Natural killer cell (primary cell): ENCODE measurements around the gene ARFGAP2. TPM values are rescaled to one million over a fixed set of nuclear protein-coding genes. Genes with fewer than 3 reads are reported as not detected.
"Not testable (repeated sequence)": the region's sequence is repeated elsewhere in the genome, so short reads cannot be mapped to it uniquely, and the experiment has no call there.

Source experiments
- ATAC-seq, 3 donors: fragments of 150-1000 bp in 2 of 3; fragments of 200-7000 bp in 1 of 3; cut with Tn5 transposase; 1 replicate in 1 of 3; 2 replicates in 2 of 3; pipeline ENCODE4 v1.10.0; 2021; ENCODE audit warnings: mild to moderate bottlenecking in 2 of 3, moderate library complexity in 2 of 3
- DNase-seq, 2 donors: peaks; one replicate each; pipeline versions ENCODE4 v3.0.0 to v3.0.0-alpha.2; 2013 to 2021; ENCODE audit warnings: mixed read lengths in 1 of 2
- H3K27ac ChIP-seq: one replicate; pipeline ENCODE4 v1.5.1; 2013; ENCODE audit warnings: mild to moderate bottlenecking, low read length
- H3K27me3 ChIP-seq: one replicate; pipeline ENCODE4 v1.6.1; 2013; ENCODE audit warnings: low read length; ENCODE audit not compliant: control insufficient read depth, insufficient read depth
- H3K36me3 ChIP-seq: one replicate; pipeline ENCODE4 v1.6.1; 2013; ENCODE audit warnings: low read length; ENCODE audit not compliant: control insufficient read depth, insufficient read depth
- H3K4me1 ChIP-seq: one replicate; pipeline ENCODE4 v1.6.1; 2013; ENCODE audit warnings: low read length; ENCODE audit not compliant: control insufficient read depth, insufficient read depth
- H3K4me3 ChIP-seq: one replicate; pipeline ENCODE4 v1.5.1; 2013; ENCODE audit warnings: low read length
- H3K9me3 ChIP-seq: one replicate; pipeline ENCODE4 v1.6.1; 2013; ENCODE audit warnings: low read length; ENCODE audit not compliant: control insufficient read depth, insufficient read depth
- H3K27ac Mint-ChIP-seq, 2 donors: one replicate each; pipeline ENCODE4 v1.8.0; 2022; ENCODE audit warnings: mild to moderate bottlenecking in 2 of 2, mixed read lengths in 2 of 2, moderate library complexity in 1 of 2
- H3K27me3 Mint-ChIP-seq, 2 donors: one replicate each; pipeline ENCODE4 v1.8.0; 2022; ENCODE audit warnings: low read depth in 2 of 2, mixed read lengths in 2 of 2
- H3K36me3 Mint-ChIP-seq: one replicate; pipeline ENCODE4 v1.8.0; 2022; ENCODE audit warnings: mixed read lengths
- H3K4me1 Mint-ChIP-seq, 2 donors: one replicate each; pipeline ENCODE4 v1.8.0; 2022; ENCODE audit warnings: mixed read lengths in 2 of 2
- H3K4me3 Mint-ChIP-seq: one replicate; pipeline ENCODE4 v1.8.0; 2022; ENCODE audit warnings: mild to moderate bottlenecking, moderate library complexity, mixed read lengths
- H3K9me3 Mint-ChIP-seq, 2 donors: one replicate each; pipeline ENCODE4 v1.8.0; 2022; ENCODE audit warnings: mixed read lengths in 2 of 2
- CTCF ChIP-seq: fragments of 200-600 bp; IDR thresholded peaks from one replicate; pipeline ENCODE4 v1.8.0; 2022; ENCODE audit warnings: antibody characterized with exemption
- WGBS: methylation state at CpG from one replicate; pipeline ENCODE4 v1.1.7; 2013; ENCODE audit warnings: missing lambda C conversion rate; ENCODE audit not compliant: insufficient coverage; 5-methylcytosine and 5-hydroxymethylcytosine counted together
- intact Hi-C: fragments of 100-400 bp; cut with micrococcal nuclease; formaldehyde crosslinking; loops from one replicate; pipeline ENCODE4 v1.14.2; 2022
- total RNA-seq, 4 donors: library from RNA; stranded (reverse); fragments of 120-200 nt in 1 of 4; gene quantifications; one replicate each; pipeline versions ENCODE4 v1.2.3 to v1.2.4, GENCODE V29; 2013 to 2022

The ARFGAP2 gene
- total RNA-seq, 3 donors from 2014 or later (not counting 1 experiment from before 2014, with no cell fraction given) = 199 to 236 (median 228) TPM

- H3K27me3 ChIP-seq = no peaks in the 10 kb centered on the region
- no peaks in the 10 kb centered on the region for H3K36me3 ChIP-seq
- H3K4me3 ChIP-seq = peak overlapping the region; percentile 98
- Mint-ChIP-seq H3K4me3 (peak overlapping the region; percentile 99), H3K36me3 (no peaks in the 10 kb centered on the region), H3K27ac (peak overlapping the region; percentile 95 to 98), H3K4me1 (peaks cover 30 to 36% of the 10 kb centered on the region in 2 donors), H3K27me3 (no peaks in the 10 kb centered on the region), H3K9me3 (no peaks in the 10 kb centered on the region)
- no peaks in the 10 kb centered on the region for H3K9me3 ChIP-seq
- 13% methylated on average over 20 of the region's 20 CpGs for WGBS
- peaks cover 32% of the 10 kb centered on the region for H3K4me1 ChIP-seq
- no peak for TF ChIP-seq CTCF
- DNase-seq (peak; percentile 65 to 89), ATAC-seq (peak; percentile 67 to 90 (median 82))
- intact Hi-C loops = loop anchor here (1.0 to 2.0 kb wide), 3 partner anchors 35 to 57 kb away; partner anchors contain the start of genes ACP2 and ARFGAP2
- peak overlapping the region; percentile 96 for H3K27ac ChIP-seq
These were observed 37.4 kb upstream of the ARFGAP2 start for GRCh38 chr11:47213950-47214565.

- H3K9me3 Mint-ChIP-seq = no peaks in the 10 kb centered on the region
- Histone ChIP-seq H3K36me3 (no peaks in the 10 kb centered on the region), H3K4me1 (peaks cover 32% of the 10 kb centered on the region), H3K27me3 (no peaks in the 10 kb centered on the region), H3K4me3 (no peak overlapping the region), H3K27ac (no peak overlapping the region), H3K9me3 (no peaks in the 10 kb centered on the region)
- ATAC-seq (no peak), DNase-seq (no peak)
- no peaks in the 10 kb centered on the region for H3K36me3 Mint-ChIP-seq
- no peak for TF ChIP-seq CTCF
- intact Hi-C loops = no loop called here
- H3K27ac Mint-ChIP-seq = no peak overlapping the region
- no peak overlapping the region for H3K4me3 Mint-ChIP-seq
- no peaks in the 10 kb centered on the region for H3K27me3 Mint-ChIP-seq
- 96% methylated on average over 12 of the region's 12 CpGs for WGBS
- H3K4me1 Mint-ChIP-seq = peaks cover 24 to 31% of the 10 kb centered on the region in 2 donors
These were observed 36.3 kb upstream of the ARFGAP2 start for GRCh38 chr11:47212938-47213337.

GRCh38 chr11:47208628-47209027 lies 31.9 kb upstream of the ARFGAP2 start:
- Histone ChIP-seq H3K36me3 (no peaks in the 10 kb centered on the region), H3K9me3 (no peaks in the 10 kb centered on the region), H3K4me1 (peaks cover 1% of the 10 kb centered on the region), H3K27ac (no peak overlapping the region), H3K27me3 (no peaks in the 10 kb centered on the region), H3K4me3 (no peak overlapping the region)
- no peaks in the 10 kb centered on the region for H3K36me3 Mint-ChIP-seq
- H3K27ac Mint-ChIP-seq = no peak overlapping the region
- intact Hi-C loops = no loop called here
- 92% methylated on average over 5 of the region's 5 CpGs for WGBS
- H3K9me3 Mint-ChIP-seq = no peaks in the 10 kb centered on the region
- TF ChIP-seq CTCF = no peak
- no peak overlapping the region for H3K4me3 Mint-ChIP-seq
- DNase-seq (no peak), ATAC-seq (no peak)
- H3K27me3 Mint-ChIP-seq = peaks cover 0 to 3% of the 10 kb centered on the region in 2 donors
- peaks cover 0 to 2% of the 10 kb centered on the region in 2 donors for H3K4me1 Mint-ChIP-seq

- H3K9me3 Mint-ChIP-seq, H3K36me3 Mint-ChIP-seq, intact Hi-C loops, H3K9me3 ChIP-seq, H3K27me3 ChIP-seq, H3K4me3 ChIP-seq, H3K4me3 Mint-ChIP-seq, H3K27me3 Mint-ChIP-seq, DNase-seq, H3K27ac Mint-ChIP-seq, H3K4me1 ChIP-seq, H3K27ac ChIP-seq, ATAC-seq, H3K4me1 Mint-ChIP-seq, H3K36me3 ChIP-seq: not testable (repeated sequence)
- 95% methylated on average over 13 of the region's 13 CpGs for WGBS
These were observed 31.4 kb upstream of the ARFGAP2 start for GRCh38 chr11:47208008-47208552.
